Keratinocyte (primary cell): Measurements from ENCODE around the gene BBS7.

Experiments used
- EZH2 ChIP-seq: IDR thresholded peaks from one replicate; pipeline ENCODE4 v1.6.1; 2012; ENCODE audit warnings: inconsistent platforms, mild to moderate bottlenecking, low read length, moderate library complexity
- TF ChIP-seq, protein P1 (sequence below), 3 experiments: IDR thresholded peaks in 1 of 3; conservative IDR thresholded peaks in 1 of 3; optimal IDR thresholded peaks in 1 of 3; 2 replicates in 2 of 3; 3 replicates in 1 of 3; pipeline versions ENCODE3 to v1.5.1; 2011; ENCODE audit warnings: low read length in 3 of 3, mild to moderate bottlenecking in 3 of 3, moderate library complexity in 2 of 3, control low read depth in 1 of 3, inconsistent platforms in 1 of 3; ENCODE audit not compliant: insufficient read depth in 2 of 3; ENCODE audit errors: extremely low read depth in 1 of 3

DNA sequence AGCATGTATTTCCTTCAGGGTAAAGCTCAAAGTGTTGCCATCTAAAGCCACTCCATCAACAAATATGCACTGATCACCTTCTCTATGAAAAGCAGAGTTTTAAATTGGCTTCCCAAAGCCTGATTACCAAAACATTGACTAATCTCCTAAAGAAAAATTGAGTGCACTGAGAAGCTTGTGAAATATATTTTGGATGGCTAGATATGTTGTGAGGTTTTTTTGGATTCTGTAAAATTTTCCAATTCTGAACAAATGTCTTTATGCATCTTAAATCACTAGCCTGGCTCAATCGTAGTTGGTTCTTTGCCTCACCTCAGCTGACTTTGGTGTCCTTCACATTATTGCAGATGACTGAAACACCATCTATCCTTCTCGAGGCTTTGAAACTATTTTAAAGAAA, 84.1 kb downstream of the BBS7 start:
- TF ChIP-seq, protein P1, sequence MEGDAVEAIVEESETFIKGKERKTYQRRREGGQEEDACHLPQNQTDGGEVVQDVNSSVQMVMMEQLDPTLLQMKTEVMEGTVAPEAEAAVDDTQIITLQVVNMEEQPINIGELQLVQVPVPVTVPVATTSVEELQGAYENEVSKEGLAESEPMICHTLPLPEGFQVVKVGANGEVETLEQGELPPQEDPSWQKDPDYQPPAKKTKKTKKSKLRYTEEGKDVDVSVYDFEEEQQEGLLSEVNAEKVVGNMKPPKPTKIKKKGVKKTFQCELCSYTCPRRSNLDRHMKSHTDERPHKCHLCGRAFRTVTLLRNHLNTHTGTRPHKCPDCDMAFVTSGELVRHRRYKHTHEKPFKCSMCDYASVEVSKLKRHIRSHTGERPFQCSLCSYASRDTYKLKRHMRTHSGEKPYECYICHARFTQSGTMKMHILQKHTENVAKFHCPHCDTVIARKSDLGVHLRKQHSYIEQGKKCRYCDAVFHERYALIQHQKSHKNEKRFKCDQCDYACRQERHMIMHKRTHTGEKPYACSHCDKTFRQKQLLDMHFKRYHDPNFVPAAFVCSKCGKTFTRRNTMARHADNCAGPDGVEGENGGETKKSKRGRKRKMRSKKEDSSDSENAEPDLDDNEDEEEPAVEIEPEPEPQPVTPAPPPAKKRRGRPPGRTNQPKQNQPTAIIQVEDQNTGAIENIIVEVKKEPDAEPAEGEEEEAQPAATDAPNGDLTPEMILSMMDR (optimal IDR thresholded peaks at IDR 0.05 in 1 of 3, IDR thresholded peaks at IDR 0.05 in 1 of 3, conservative IDR thresholded peaks at IDR 0.05 in 1 of 3; ENCODE audit: extremely low read depth in 1 of 3, insufficient read depth in 2 of 3, low read length in 3 of 3): no peak
- TF ChIP-seq EZH2: no peak
